H1 (cell line): ENCODE data around the gene GABBR1. TPM values are rescaled to one million over a fixed set of nuclear protein-coding genes. Genes with fewer than 3 reads are reported as not detected.

Experiments used
- HDAC6 ChIP-seq: IDR thresholded peaks from one replicate; pipeline ENCODE4 v1.7.1; 2012; ENCODE audit warnings: low read depth, mild to moderate bottlenecking, inconsistent platforms, low read length, moderate library complexity
- KDM1A ChIP-seq: fragments of 200-600, 300-600 bp; sonication (generic); IDR thresholded peaks from 2 replicates; pipeline ENCODE4 v1.7.1; 2016; ENCODE audit warnings: mild to moderate bottlenecking, low read length, borderline replicate concordance
- NANOG ChIP-seq: IDR thresholded peaks from 2 replicates; pipeline ENCODE4 v1.6.1; 2011; ENCODE audit warnings: low read length, low read depth, mild to moderate bottlenecking, inconsistent platforms; ENCODE audit not compliant: insufficient read depth, poor library complexity, severe bottlenecking
- SUZ12 ChIP-seq: fragments of 200-600 bp; sonication (generic); IDR thresholded peaks from 2 replicates; pipeline ENCODE4 v1.6.1; 2012; ENCODE audit warnings: mild to moderate bottlenecking, inconsistent platforms, low read length, moderate library complexity, mixed read lengths
- polyA plus RNA-seq, 7 experiments: library from polyadenylated mRNA; depleted of rRNA in 3 of 7; stranded (reverse) in 5 of 7; unstranded in 2 of 7; fragments of >200 nt in 5 of 7; fragments of 200-250 nt in 2 of 7; gene quantifications; 1 replicate in 5 of 7; 2 replicates in 1 of 7; 4 replicates in 1 of 7; pipeline versions ENCODE4 v1.2.1 to v1.2.3, GENCODE V29; 2011 to 2013; ENCODE audit warnings: missing spikeins in 2 of 7, mixed read lengths in 2 of 7
- total RNA-seq: library from RNA; stranded (reverse); fragmentation: NEBNext Ultra II Directional; extraction: Animal tissue kit (Norgen Biotek cat#: 25700); gene quantifications from 2 replicates; pipeline ENCODE4 v1.2.1, GENCODE V29; 2021

The GABBR1 gene
- total and polyA plus RNA-seq, 2 of the 8 experiments (the other 6 are each of a cell fraction or from before 2014, with no cell fraction given): 75.9 to 78.3 TPM

- no peak for TF ChIP-seq SUZ12
- no peak for TF ChIP-seq KDM1A
- no peak for TF ChIP-seq NANOG
- TF ChIP-seq HDAC6: no peak
Observed at GRCh38 chr6:29537714-29538403, 95.1 kb downstream of the GABBR1 start (continued).
